PFSK-1 (cell line): Measurements from ENCODE around the gene HECTD3.

ENCODE experiments used
- FOXP2 ChIP-seq: optimal IDR thresholded peaks from 2 replicates; pipeline ENCODE3; 2011; ENCODE audit warnings: borderline replicate concordance, control low read depth, inconsistent platforms; ENCODE audit not compliant: insufficient read depth; ENCODE audit errors: extremely low read length, extremely low read depth
- POLR2AphosphoS5 ChIP-seq: IDR thresholded peaks from 2 replicates; pipeline ENCODE4 v1.6.1; 2012; ENCODE audit warnings: low read depth, mild to moderate bottlenecking, control low read depth, low read length, moderate library complexity
- SIN3A ChIP-seq: IDR thresholded peaks from 2 replicates; pipeline ENCODE4 v1.6.1; 2012; ENCODE audit warnings: mild to moderate bottlenecking, low read length, moderate library complexity, borderline replicate concordance; ENCODE audit not compliant: insufficient read depth
- TAF1 ChIP-seq: IDR thresholded peaks from 2 replicates; pipeline ENCODE4 v1.6.1; 2012; ENCODE audit warnings: low read length, control low read depth, borderline replicate concordance; ENCODE audit not compliant: insufficient read depth
- TF ChIP-seq, protein P1 (sequence below), 2 experiments: IDR thresholded peaks; 2 replicates each; pipeline versions ENCODE4 v1.6.1 to v1.8.0; 2011 to 2012; ENCODE audit warnings: low read depth in 2 of 2, low read length in 2 of 2, control low read depth in 1 of 2, inconsistent platforms in 1 of 2, mild to moderate bottlenecking in 1 of 2, moderate library complexity in 1 of 2; ENCODE audit not compliant: insufficient read depth in 1 of 2

Gene HECTD3

DNA sequence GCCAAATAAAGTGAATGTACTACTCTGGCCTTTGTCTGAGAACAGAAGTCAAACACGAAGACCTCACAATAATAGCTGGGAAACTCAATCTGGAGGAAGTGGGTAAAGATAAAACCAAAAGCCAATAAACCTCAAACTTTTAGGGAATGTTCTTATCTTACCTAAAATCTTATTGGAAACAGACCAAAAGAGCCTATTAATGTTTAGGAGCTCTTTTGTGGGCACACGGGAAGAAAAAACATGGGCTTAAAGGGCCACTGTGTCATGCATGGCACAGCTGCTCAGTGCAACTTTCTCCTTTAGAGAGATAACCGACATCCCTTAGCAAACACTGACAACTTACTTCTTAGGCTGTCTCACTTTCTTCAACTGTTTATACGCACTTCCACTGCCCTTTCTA, 40.8 kb downstream of the HECTD3 start:
- no peak for TF ChIP-seq POLR2AphosphoS5
- TF ChIP-seq, protein P1, sequence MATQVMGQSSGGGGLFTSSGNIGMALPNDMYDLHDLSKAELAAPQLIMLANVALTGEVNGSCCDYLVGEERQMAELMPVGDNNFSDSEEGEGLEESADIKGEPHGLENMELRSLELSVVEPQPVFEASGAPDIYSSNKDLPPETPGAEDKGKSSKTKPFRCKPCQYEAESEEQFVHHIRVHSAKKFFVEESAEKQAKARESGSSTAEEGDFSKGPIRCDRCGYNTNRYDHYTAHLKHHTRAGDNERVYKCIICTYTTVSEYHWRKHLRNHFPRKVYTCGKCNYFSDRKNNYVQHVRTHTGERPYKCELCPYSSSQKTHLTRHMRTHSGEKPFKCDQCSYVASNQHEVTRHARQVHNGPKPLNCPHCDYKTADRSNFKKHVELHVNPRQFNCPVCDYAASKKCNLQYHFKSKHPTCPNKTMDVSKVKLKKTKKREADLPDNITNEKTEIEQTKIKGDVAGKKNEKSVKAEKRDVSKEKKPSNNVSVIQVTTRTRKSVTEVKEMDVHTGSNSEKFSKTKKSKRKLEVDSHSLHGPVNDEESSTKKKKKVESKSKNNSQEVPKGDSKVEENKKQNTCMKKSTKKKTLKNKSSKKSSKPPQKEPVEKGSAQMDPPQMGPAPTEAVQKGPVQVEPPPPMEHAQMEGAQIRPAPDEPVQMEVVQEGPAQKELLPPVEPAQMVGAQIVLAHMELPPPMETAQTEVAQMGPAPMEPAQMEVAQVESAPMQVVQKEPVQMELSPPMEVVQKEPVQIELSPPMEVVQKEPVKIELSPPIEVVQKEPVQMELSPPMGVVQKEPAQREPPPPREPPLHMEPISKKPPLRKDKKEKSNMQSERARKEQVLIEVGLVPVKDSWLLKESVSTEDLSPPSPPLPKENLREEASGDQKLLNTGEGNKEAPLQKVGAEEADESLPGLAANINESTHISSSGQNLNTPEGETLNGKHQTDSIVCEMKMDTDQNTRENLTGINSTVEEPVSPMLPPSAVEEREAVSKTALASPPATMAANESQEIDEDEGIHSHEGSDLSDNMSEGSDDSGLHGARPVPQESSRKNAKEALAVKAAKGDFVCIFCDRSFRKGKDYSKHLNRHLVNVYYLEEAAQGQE (IDR thresholded peaks at IDR 0.05; ENCODE audit: insufficient read depth in 1 of 2, low read depth in 2 of 2, low read length in 2 of 2): no peak
- TF ChIP-seq TAF1: no peak
- TF ChIP-seq SIN3A: no peak
- no peak for TF ChIP-seq FOXP2

DNA sequence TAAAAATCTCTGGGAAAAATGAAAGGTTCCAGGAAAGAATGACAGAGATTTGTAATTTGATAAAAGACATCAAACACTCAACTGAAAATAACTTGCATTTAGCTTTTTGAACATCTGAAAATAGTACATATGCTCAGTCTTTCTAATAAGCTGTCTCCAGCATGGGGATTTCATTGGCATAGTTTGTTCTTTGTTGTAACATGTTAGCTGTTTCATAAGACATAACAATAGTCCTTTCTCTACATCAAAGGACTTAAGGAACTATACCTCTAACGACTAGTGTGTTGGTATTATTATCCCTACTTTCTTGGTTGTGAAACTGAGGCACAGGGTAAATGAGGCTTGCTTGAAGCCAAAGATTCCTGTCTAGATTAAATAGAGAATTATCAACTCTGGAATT, 46.7 kb downstream of the HECTD3 start:
- no peak for TF ChIP-seq POLR2AphosphoS5
- no peak for TF ChIP-seq FOXP2
- TF ChIP-seq SIN3A: no peak
- TF ChIP-seq, protein P1 (IDR thresholded peaks at IDR 0.05; ENCODE audit: insufficient read depth in 1 of 2, low read depth in 2 of 2, low read length in 2 of 2): no peak
- no peak for TF ChIP-seq TAF1

DNA sequence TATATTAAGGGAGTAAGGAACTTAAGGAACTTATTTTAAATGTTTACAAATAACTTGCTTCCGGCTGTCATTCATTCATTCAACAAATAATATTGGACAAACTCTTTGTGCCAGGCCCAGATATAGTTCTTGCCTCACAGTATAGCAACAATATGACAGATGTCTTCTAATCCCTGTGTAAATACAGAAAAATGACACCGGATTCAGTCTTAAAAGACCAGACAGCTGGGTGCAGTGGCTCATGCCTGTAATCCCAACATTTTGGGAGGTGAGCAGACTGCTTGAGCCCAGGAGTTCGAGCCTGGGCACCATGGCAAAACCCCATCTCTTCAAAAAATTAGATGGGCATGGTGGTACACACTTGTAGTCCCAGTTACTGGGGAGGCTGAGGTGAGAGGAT, 48.4 kb downstream of the HECTD3 start:
- TF ChIP-seq TAF1 (no peak), SIN3A (no peak), POLR2AphosphoS5 (no peak), FOXP2 (no peak)
- TF ChIP-seq, protein P1 (IDR thresholded peaks at IDR 0.05; ENCODE audit: insufficient read depth in 1 of 2, low read depth in 2 of 2, low read length in 2 of 2): no peak
